GM12865 (cell line): Measurements from ENCODE around the gene UBTD1.

Experiments used
- DNase-seq: peaks from one replicate; pipeline ENCODE4 v3.0.0; 2010; ENCODE audit warnings: low read depth
- H3K4me3 ChIP-seq: 2 replicates; pipeline ENCODE4 v1.5.1; 2011; ENCODE audit warnings: mild to moderate bottlenecking, low read depth, low read length, control low read depth
- TF ChIP-seq, protein P1 (sequence below): IDR thresholded peaks from 2 replicates; pipeline ENCODE4 v1.5.1; 2011; ENCODE audit warnings: low read length, control low read depth, low read depth, inconsistent platforms; ENCODE audit not compliant: insufficient read depth; ENCODE audit errors: missing control alignments

The UBTD1 gene

DNA sequence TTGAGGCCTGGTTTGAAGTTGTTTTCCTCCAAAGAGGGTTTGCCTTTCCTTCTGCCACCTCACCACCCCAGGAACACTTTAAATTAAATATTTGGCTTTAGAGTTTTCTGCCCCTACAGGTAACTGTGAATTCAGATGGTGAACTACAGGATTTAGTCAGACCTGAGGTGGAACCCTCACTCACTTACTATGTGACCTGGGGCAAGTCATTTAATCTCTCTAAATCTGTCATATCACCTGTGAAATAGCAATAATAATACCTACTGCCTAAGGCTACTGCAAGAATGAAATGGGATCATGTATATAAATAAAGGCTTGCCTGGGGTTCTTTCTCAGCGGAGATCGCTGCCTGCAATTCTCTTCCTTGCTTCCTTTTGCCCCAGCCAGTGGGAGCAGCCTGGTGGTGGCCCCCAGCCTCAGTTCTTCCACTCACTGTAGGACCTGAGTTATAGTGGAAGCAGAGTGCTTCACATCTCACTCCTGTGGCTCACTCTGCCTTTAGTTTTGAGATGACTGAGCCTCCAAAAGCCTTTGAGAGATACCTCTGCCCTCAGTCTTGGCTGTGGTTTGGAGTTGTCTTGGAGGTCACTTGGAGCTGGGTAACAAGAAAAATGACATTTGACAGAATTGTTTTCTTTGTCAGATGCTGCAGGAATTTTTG lies 67.7 kb downstream of the UBTD1 start:
- peak; percentile 33 for DNase-seq
- H3K4me3 ChIP-seq = no peak overlapping the region
- TF ChIP-seq, protein P1, sequence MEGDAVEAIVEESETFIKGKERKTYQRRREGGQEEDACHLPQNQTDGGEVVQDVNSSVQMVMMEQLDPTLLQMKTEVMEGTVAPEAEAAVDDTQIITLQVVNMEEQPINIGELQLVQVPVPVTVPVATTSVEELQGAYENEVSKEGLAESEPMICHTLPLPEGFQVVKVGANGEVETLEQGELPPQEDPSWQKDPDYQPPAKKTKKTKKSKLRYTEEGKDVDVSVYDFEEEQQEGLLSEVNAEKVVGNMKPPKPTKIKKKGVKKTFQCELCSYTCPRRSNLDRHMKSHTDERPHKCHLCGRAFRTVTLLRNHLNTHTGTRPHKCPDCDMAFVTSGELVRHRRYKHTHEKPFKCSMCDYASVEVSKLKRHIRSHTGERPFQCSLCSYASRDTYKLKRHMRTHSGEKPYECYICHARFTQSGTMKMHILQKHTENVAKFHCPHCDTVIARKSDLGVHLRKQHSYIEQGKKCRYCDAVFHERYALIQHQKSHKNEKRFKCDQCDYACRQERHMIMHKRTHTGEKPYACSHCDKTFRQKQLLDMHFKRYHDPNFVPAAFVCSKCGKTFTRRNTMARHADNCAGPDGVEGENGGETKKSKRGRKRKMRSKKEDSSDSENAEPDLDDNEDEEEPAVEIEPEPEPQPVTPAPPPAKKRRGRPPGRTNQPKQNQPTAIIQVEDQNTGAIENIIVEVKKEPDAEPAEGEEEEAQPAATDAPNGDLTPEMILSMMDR = no peak

DNA sequence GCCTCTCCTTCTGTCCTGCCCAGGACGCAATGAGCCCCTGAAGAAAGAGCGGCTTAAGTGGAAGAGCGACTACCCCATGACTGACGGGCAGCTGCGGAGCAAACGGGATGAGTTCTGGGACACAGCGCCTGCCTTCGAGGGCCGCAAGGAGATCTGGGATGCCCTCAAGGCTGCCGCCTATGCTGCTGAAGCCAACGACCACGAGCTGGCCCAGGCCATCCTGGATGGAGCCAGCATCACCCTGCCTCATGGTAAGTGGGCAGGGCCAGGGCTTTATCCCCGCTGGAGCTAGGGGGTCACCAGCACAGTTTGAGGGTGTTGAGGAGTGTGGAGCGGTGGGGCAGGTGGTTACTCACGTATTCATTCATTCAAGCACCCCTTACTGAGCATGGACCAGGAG lies 69.2 kb downstream of the UBTD1 start:
- TF ChIP-seq, protein P1 = no peak
- no peak overlapping the region for H3K4me3 ChIP-seq
- no peak for DNase-seq

DNA sequence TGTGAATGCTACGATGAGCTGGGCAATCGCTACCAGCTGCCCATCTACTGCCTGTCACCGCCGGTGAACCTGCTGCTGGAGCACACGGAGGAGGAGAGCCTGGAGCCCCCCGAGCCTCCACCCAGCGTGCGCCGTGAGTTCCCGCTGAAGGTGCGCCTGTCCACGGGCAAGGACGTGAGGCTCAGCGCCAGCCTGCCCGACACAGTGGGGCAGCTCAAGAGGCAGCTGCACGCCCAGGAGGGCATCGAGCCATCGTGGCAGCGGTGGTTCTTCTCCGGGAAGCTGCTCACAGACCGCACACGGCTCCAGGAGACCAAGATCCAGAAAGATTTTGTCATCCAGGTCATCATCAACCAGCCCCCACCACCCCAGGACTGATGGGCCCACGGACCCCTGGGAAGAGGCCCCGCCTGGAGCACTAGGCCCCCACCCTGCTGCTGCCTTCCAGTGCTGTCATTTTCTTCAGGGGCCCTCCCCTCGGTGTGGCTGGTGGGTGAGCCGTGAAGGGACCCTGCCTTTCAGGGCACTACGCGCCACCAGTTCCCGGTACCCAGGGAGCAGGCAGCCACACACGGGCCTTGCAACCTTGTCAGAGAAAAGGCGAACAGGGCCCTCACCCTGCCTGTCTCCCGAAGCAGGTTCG lies 71.5 kb downstream of the UBTD1 start:
- TF ChIP-seq, protein P1 = no peak
- no peak overlapping the region for H3K4me3 ChIP-seq
- no peak for DNase-seq

DNA sequence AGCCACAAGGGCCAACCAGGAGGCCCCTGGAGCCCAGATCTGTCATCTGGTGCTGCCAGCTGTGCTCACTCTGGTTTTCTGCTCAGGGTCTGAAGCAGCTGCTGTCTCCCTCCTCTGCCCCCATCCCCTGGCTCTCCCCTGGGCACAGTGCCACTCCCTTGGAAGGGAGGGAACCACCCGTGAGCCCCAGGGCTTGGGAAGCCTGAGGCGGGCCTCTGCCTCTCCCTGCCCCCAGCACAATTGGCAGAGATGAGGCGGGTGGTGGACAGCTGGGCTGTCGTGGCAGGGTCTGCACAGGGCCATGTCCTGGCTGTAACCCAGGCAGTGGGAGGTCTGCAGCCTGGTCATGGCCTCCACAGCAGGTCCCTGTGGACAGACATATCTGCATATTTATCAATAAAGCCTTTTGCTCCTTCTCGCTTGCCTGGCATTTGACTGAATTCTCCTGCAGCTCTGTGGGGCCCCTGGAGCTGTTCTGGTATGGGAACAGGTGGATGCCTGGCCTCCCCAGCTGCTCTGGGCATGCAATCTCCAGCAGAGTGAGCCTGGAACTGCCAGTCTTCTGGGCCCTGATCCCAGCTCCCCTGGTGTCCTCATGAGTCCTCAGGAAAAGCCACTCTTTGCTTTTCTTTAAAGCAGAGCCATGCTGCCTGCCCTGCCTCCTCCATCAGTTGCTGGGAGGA lies 72.2 kb downstream of the UBTD1 start:
- DNase-seq = no peak
- no peak overlapping the region for H3K4me3 ChIP-seq
- TF ChIP-seq, protein P1 = no peak

DNA sequence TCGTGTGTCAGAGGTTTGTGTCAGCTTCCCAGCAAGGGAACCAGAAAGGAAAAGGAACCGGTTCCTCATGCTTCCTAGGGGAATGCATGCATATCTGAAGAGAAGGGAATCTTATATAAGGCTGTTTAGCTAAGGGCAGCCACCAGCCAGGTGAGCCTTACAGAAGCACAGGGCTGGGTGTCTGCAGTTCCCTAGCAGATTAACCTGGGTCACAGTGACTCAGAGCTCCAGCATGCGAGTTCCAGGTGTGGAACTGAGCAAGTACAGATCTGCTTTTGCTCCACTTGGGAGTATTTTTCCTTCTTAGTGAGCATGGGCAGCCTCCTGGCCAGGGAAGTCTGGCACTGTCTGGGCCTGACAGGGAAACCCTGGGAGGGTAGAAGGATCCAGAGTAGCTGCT lies 72.9 kb downstream of the UBTD1 start:
- DNase-seq = no peak
- no peak overlapping the region for H3K4me3 ChIP-seq
- TF ChIP-seq, protein P1 = no peak

DNA sequence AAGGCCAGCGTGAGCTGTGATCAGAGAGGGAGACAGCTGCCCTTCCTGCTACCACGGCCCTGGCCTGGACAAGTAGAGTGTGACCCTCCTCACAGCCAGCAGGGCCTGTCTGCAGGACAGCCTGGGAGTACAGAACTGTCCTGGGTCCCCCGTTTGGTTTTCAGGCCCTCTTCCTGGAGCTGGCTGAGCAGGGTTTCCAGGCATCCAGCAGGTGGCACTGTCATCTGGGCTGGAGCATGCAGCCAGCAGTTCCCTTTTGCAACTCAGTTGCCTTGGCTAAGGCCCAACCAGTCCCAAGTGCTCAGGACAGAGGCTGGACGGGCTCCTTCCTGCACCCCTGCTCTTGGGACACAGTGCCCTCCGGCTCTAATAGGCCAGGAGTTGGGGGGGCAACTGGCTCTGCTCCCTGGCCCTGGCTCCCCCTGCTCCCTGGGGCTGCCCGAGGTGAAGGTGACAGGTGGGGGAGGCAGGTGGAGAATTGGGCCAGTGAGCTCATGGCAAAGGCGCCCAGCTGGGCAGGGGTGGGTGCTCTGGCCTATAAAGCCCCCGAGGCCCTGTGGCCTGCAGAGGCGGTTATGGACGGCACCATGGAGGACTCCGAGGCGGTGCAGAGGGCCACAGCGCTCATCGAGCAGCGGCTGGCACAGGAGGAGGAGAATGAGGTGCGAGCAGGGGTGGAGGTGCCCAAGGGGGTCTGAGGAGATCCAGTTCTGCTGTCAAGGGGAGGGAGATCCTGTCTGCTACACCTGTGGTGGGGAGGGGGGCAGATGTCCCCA lies 73.7 kb downstream of the UBTD1 start, which contains the start of gene ANKRD2:
TSS of gene ANKRD2 (plus strand) at position 566 of the 776 bp plus-strand sequence. CDS start at position 576, 10 bp downstream.
- TF ChIP-seq, protein P1 = peak; percentile 98
- peak; percentile 84 for DNase-seq
- no peak within 1 kb of the TSS for H3K4me3 ChIP-seq
